Right kidney (tissue), 1 donor: ENCODE results near the gene SCAF11.

Experiments used
- DNase-seq: peaks from one replicate; pipeline ENCODE4 v3.0.0-alpha.2; 2016

The SCAF11 gene

DNA sequence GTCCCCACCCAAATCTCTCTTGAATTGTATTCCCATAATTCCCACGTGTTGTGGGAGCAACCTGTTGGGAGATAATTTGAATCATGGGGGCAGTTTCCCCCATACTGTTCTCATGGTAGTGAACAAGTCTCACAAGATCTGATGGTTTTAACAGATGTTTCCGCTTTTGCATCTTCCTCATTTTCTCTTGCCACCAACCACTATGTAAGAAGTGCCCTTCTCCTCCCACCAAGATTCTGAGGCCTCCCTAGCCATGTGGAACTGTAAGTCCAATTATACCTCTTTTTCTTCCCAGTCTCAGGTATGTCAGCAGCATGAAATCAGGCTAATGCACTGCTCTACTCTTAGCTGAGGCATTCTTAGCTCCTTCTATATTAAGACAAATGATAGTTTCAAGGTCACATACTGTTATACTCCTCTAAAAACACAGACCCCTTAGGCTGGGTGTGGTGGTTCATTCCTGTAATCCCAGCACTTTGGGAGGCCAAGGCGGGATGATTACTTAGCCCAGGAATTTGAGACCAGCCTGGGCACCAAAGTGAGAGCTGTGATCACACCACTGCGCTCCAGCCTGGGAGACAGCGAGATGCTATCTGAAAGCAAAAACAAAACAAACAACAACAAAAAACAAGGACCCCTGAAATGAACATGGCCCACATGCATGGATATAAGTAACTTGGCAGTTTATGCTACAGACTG is 3.6 kb downstream of the SCAF11 start:
- no peak for DNase-seq

DNA sequence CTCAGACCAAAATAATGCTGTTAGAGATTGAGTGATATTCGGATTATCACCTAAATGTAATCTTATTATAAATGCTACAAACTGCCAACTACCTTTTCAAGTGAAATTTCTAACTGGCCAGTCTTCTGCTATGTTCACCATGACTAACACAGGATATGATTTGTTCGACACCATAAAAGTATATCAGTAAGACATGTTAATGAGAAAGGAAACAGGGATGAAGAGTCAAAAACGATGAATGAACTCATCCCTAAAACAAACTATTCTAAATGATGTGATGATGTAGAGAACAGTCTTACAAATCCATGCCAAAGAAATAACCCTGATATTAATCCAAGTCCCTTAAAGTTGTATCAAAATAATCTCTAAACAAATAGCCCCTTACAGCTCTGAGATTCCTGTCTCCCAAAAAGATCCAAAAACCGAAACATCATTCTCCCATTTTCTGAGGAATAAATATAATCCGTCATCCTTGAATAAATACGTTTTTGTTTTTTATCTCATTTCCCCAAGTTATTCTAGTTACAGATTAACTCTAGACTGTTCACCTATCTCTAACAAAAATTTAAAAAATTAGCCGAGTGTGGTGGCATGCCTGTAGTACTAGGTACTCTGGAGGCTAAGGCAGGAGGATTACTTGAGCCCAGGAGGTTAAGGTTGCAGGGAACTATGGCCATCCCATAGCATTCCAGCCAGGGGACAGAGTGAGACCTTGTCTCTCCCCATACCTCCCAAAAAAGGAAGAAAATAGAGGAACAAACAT is 9.1 kb downstream of the SCAF11 start:
- no peak for DNase-seq

DNA sequence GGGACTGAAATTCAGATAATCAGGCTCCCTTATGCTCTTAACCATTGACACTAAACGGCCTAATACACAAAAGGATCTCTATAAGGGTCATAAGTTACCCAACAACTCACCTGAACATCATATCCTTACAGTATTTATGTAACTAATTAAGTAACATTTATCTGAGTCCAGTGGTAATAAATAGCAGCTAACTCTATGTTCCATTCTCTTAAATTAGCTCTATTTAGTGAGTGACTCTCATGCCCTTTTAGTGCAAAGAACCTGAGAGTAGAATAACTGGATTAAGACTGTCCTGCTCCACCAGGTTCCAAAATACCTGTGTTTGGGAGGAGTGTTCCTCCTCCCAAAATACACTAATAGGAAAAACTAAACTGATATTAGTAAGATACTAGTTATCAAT is 9.8 kb downstream of the SCAF11 start:
- no peak for DNase-seq

DNA sequence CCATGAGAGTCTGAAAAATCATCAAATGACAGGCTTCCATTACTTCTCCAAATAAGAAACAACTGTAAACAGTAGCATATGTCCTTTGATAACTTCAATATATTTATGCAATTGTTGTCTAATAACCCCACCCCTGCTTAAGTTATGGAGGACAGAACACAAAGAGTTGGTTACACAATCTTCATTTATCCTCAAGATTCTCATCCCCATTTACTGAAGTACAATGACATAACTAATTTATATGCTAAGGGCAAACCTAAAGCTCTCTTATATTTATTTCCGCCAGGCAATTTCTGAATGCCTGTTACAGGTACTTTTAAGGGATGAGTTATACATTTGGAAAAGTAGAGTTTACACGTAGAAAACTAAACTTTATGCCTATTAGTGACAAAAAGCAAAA is 12.3 kb downstream of the SCAF11 start:
- no peak for DNase-seq

DNA sequence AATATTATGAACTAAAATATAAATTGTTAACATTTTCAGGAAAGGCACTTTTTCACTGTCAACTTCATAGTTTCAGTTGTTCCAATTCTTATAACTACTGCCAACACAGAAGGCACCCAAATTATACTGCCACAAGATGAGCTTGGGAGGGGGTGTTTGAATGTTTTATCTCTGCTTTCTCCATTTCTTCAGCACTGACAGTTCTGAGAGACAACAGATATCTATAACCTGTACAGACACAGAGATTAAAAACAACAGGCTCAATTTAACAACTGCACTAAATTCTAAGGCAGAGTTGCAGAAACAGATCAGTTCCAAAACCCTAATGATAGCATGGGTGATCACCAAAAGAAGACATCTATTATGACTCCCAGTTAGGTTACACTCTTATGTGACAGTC is 12.8 kb downstream of the SCAF11 start:
- no peak for DNase-seq

DNA sequence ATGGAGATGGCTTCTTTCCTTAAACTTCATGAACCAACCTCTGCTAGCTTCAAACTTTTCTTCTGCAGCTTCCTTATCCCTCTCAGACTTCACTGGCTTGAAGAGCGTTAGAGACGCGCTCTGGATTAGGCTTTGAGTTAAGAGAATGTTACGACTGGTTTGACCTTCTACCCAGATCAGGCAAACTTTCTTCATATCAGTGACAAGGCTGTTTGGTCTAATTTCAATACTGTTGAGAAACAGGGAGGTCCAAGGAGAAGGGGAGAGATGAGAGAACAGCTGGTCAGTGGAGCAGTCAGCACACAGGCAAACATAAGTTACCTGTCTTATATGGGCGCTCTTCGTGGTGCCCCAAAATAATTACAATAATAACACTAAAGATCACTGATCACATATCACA is 14.9 kb downstream of the SCAF11 start:
- DNase-seq: no peak

DNA sequence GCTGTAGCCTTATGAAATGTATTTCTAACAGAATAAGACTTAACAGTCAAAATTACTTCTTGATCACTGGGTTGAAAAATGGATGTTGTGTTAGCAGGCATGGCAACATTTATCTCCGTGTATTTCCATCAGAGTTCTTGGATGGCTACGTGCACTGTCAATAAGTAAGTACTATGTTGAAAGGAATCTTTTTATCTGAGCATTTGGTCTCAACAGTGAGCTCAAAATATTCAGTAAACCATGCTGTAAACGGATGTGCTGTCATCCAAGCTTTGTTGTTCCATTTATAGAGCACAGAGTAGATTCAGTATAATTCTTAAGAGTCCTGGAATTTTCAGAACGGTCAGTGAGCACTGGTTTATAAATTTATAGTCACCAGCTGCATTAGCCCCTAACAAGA is 15.5 kb downstream of the SCAF11 start:
- no peak for DNase-seq

DNA sequence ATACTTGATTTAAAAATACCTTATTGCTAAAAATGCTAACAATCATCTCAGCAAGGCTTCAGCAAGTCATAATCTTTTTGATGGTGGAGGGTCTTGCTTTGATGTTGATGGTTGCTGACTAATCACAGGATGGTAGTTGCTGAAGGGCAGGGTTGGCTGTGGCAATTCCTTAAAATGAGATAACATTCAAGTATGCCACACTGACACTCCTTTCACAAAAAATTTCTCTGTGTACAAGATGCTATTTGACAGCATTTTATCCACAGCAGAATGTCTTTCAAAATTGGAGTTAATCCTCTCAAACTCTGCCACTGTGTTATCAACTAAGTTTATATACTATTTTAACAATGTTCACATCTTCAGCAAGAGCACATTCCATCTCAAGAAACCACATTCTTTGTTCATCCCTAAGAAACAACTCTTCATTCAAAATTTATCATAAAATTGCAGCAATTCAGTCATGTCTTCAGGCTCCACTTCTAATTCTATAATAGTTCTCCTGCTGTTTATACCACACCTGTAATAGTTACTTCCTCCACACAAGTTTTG is 16.1 kb downstream of the SCAF11 start:
- no peak for DNase-seq

DNA sequence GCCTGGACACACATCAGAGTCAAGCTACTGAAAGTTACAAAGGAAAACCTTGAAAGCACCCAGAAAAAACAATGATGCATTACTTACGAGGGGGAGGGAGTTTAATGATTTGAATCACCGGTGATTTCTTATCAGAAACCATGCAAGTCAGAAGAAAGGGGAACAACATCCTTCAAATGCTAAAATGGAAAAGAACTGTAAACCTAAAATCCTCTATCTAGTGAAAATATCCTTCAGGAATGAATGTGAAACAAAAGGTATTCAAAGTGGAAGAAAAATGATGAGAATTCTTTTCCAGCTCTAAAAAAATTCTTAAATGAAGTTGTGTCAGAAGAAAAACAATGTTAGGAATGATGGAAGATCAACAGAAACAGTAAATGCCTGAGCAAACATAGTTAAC is 16.8 kb downstream of the SCAF11 start:
- no peak for DNase-seq

DNA sequence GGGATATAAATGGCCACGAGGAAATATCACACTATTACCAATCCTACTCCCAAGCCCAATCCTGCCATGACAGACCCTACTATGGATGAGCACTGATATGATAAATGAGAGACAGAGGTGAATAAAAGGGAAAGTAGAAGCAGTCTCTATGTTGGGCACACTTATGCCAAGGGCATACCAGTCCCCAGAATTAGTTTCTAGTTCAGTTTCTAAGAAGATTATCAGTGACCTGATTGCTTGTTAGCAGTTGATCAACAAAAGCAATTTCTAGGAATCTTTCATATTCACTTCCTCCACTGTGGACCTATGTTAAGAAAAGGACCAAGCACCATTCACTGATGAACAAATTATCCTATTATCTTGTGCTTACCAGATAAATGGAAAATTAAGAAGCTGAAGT is 20.0 kb downstream of the SCAF11 start:
- DNase-seq: no peak

DNA sequence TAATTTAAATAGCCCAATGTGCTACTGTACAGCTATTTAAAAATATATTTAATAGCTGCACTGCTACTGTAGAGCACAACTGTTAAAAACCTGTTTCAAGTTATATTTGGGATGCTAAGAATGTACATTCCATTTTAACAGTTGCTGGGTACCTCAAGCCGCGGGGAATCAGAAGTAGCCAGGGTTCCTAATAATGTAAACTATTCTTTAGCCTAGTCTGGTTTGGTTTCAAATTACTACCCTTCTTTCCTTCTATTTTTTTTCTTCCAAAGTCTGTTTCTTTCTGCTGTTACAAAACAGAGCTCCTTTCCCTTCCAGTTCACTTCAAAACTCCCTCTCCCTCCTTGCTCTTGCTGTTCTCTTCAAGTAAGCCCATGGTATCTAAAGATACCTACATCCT is 21.3 kb downstream of the SCAF11 start:
- no peak for DNase-seq

DNA sequence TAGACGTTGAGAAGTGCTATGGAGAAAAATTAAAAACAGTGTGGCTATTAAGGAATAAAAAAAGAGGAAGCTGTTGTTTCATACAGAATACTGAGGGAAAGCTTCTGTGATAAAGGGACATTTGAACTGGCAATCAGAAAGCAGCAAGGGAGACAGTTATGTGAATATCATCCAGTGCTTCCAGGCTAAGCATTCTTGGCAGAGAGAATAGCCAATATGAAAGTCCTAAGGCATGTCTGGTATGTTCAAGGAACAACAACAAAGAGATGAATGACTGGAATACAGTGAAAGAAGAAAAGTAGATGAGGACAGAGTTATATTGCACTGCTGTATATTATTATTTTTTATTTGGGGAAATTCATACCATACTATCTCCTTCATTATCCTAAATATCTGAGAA is 23.9 kb downstream of the SCAF11 start:
- DNase-seq: no peak

DNA sequence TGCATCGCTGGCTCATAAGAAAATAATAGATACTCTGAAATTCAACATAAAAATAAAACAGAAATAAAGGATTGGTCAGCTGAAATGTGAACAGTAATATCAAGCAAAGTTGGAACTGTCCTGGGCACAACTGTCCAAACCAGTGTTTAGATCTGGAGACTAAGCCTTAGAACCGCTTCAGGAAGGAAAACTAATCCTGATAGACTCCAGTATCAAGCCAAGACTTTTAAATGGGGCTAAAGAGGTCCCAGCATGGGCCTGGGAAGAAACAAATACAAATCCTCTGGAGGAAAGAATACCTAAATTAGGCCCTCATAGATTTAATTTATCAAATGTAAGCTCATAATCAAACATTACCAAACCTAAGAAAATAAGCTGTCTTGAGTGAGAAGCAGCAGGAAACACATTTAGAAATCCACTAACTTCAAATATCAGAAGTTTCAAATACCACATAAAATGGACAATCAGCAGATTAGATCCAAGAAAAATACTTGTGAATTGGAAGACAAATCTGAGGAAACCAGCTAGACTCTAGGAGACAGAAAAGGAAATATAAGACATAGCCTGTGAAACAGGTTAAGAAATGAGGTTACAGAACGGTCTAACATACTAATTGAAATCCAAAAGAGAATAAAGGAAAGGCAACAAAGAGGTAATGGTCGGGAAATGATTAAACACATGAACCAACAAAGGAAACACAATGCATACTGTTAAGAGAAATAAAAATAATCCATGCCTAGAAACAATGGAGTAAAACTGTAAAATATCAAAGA is 27.6 kb downstream of the SCAF11 start:
- DNase-seq: no peak

DNA sequence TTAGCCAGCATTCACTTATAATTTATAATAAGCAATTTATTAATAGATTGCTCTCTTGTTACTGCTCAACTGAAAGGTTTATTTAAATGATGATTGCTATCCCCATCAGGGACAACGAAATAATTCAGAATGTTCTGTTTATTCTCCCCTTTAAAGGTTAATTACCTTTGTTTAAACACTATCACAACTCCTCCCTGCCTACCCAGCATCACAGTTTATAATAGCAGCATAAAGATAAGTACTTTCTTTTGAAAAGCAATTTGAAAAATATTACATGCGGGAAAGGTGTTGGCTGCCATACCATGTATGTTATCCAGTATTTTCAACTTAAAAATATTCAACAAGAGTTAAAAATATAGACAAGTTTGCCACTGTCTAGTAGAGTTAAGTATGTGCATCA is 30.6 kb downstream of the SCAF11 start:
- no peak for DNase-seq

DNA sequence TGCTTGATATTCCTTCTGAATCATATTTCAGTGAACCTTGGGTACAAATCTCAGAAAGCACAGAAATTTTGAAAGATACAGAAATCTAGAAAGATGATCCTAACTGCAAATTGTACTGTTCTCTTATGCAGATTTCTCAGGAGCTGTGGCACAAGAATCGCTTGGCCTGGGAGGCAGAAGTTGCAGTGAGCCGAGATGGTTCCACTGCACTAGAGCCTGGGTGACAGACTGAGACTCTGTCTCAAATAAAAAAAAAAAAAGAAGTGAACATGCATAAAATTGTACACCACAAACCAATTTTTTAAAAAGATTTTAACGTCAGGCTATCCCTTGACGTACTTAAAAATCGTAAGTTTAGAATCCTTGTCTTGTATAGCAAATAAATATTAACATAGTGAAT is 31.3 kb downstream of the SCAF11 start:
- no peak for DNase-seq

DNA sequence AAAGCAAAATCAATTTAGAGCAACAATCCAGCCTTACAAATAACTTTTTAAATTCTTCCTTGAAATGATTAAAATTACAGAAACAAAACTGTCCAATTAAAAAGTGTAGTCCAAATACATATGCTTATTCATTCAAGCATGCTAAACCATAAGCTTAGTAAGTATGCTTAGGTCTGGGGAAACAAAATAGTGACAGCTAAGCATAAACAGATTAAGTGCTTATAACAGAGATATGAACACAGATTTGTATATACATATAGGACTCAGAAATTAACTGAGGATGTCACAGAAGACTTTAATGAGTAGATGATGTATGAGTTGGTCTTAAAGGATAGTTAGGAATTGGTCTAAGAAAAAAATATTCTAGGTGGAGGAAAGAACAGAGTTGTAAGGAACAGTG is 41.8 kb downstream of the SCAF11 start:
- no peak for DNase-seq

DNA sequence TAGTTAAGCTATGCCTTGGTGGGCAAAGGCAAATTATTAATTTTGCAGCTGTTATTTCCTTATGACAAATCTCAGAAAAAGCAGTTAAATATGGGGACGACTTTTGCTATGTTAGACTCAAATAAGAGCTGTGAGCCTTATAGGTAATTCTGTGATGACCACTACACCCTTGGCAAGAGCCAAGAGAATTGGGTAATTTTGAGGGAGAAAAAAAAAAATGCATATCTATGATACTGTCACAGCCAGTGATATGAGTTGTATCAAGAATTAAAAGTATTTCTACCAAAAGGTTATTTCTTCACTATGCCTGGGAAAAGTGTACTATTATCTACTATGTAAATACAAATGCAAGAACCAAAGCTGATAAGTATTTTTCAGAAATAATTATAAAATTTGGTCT is 43.9 kb downstream of the SCAF11 start:
- no peak for DNase-seq

DNA sequence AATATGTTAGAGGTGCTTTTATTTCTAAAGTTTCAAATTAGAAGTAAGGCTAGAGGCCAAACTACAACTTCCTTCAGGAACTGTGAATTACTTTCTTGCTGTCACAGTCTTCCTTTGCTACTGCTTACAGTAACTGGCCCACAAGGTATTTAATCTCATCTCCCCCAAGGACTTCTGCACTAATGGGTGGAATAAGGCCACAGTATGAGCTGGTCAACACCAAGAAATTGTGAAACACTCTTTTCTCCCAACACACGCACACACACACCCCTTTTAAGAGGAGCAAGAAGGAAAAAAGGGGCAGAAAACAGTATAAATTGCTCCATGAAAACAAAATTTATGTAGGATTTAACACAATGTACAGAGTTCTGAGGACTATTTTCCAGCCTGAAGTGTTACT is 45.6 kb downstream of the SCAF11 start:
- no peak for DNase-seq

DNA sequence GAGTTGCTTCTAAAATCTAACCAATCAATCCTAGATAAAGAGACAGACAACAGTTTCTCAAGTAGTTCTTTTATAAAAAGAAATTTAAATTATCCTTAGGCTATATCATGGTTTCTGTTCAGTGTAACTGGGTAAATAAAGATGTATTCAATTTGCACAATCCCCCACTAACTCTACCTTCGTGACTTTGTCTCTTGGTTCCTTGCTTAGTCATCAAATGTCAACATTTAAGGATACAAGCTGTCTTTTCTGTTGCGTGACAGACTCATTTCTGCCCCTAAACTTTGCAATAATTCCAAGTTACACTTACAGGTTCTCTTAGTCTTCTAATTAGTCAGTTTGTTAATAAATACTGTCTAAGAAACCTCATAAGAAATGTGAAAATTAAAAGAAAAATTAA is 50.6 kb downstream of the SCAF11 start:
- DNase-seq: no peak

DNA sequence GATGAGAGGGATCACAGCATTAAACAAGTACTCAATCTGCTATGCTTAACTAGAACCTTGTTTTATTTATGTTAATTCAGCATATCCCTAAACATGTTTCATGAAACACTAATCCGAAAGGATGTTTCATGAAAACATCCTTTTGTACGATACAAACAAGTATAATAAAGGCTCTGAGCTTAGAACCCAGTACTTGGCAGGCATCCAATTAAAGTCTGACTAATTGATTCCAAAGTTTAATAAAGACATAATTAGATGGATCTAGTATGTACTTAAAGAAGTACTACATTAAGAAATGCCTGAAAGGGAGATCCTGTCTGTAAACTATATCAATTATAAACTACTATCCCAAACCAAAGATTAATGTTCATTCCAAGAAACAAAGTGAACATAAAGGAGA is 51.8 kb downstream of the SCAF11 start:
- no peak for DNase-seq

DNA sequence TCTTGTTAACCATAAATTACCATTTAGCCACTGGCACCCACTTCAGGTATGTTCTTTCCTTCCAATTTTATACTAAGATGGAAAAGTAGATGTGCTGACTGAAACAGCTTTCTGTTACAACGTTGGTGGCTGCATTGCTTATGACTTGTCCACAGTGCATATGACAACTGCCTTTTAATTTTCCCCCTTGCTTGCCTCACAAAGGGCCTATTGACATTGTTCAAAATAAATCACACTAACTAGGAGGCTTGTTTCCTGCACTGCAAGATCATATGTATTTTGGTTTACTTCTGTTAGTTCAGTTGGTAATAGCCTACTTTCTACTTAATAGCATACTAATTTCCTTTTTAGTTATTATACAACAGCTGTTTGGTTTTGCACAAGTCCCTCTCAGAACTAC is 55.4 kb downstream of the SCAF11 start:
- DNase-seq: no peak

DNA sequence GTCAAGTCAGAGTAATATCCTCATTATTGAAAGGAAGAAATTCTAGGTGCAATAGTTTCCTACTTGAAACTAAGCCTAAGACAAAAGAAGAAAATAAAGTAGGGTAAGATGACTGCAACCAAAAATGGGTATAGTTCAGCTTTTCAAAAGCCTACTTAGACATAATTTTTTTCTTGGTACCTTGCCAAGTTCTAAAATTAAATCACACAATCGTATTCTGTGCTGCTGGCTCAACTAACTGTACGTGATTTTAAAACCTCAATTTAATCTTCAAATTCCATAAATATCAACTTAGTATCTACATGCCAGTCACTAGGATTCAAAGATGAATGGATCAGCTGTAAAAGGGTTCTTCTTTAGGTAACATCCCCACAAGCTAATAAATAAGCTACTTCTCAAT is 56.9 kb downstream of the SCAF11 start:
- DNase-seq: no peak

DNA sequence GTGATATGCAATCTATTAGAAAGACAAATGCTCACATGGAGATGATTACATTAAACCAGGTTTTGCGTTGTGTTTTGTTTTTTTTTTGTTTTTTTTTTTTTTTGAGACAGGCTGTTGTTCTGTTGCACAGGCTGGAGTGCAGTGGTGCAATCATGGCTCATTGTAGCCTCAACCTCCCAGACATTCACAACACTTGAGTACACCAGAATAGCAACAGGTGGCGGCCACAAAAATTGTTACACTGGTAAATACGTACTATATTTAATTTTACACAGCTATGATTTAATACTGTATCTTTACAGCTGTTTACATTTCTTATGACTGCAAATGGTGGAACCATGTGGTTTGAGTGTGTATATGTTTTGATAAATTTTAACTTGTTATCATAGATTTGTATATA is 60.0 kb downstream of the SCAF11 start:
- no peak for DNase-seq
